HL-60 (cell line): ENCODE data around the gene OGFR.

Experiments
- DNase-seq, 2 experiments: peaks; one replicate each; pipeline ENCODE4 v3.0.0-alpha.2; 2010 to 2020; ENCODE audit warnings: low read depth in 1 of 2, low spot score in 1 of 2
- H3K27ac ChIP-seq: fragments of 250-450 bp; sonication (Bioruptor Pico); replicated peaks from 2 replicates; pipeline ENCODE4 v1.5.1; 2020; ENCODE audit warnings: mild to moderate bottlenecking, moderate library complexity
- H3K27me3 ChIP-seq: fragments of 250-450 bp; sonication (Bioruptor Pico); 2 replicates; pipeline ENCODE4 v1.5.1; 2021; ENCODE audit warnings: mild to moderate bottlenecking, moderate library complexity; ENCODE audit not compliant: insufficient read depth, poor library complexity, severe bottlenecking
- H3K4me3 ChIP-seq: replicated peaks from 2 replicates; pipeline ENCODE4 v1.5.1; 2011; ENCODE audit warnings: mild to moderate bottlenecking, control low read depth, low read length; ENCODE audit not compliant: insufficient read depth
- CTCF ChIP-seq: IDR thresholded peaks from one replicate; pipeline ENCODE4 v1.5.1; 2011; ENCODE audit warnings: low read length, control low read depth, inconsistent platforms; ENCODE audit not compliant: insufficient read depth
- GABPA ChIP-seq: IDR thresholded peaks from 2 replicates; pipeline ENCODE4 v1.6.1; 2012; ENCODE audit warnings: low read depth
- POLR2AphosphoS5 ChIP-seq: IDR thresholded peaks from 2 replicates; pipeline ENCODE4 v1.6.1; 2012; ENCODE audit warnings: low read depth
- REST ChIP-seq: IDR thresholded peaks from 2 replicates; pipeline ENCODE4 v1.6.1; 2012; ENCODE audit warnings: low read depth; ENCODE audit not compliant: insufficient replicate concordance
- SPI1 ChIP-seq: IDR thresholded peaks from 2 replicates; pipeline ENCODE4 v1.6.1; 2012; ENCODE audit warnings: low read depth, mild to moderate bottlenecking, borderline replicate concordance

The OGFR gene

GRCh38 chr20:62786157-62786556 is 18.5 kb upstream of the OGFR start:
- DNase-seq = no peak
- no peaks in the 10 kb centered on the region for H3K27me3 ChIP-seq
- TF ChIP-seq SPI1 (no peak), GABPA (no peak), REST (no peak), CTCF (no peak), POLR2AphosphoS5 (no peak)

GRCh38 chr20:62787321-62787720 is 17.3 kb upstream of the OGFR start:
- DNase-seq = peak in 1 of 2 experiments; percentile 55
- TF ChIP-seq POLR2AphosphoS5 = no peak
- 0 out of 2 replicates have a peak, but pooled peaks have one; percentile 19 for TF ChIP-seq SPI1
- no peak for TF ChIP-seq CTCF
- TF ChIP-seq GABPA = no peak
- Histone ChIP-seq H3K4me3 (no peak overlapping the region), H3K27ac (no peak overlapping the region), H3K27me3 (no peaks in the 10 kb centered on the region)

More at GRCh38 chr20:62786157-62786556, 18.5 kb upstream of the OGFR start:
- Histone ChIP-seq H3K4me3 (no peak overlapping the region), H3K27ac (no peak overlapping the region)

GRCh38 chr20:62787866-62788265 is 16.8 kb upstream of the OGFR start:
- Histone ChIP-seq H3K27me3 (no peaks in the 10 kb centered on the region), H3K27ac (no peak overlapping the region), H3K4me3 (no peak overlapping the region)
- DNase-seq = peak; percentile 51 to 59
- TF ChIP-seq SPI1 (peak; percentile 14; the same call in 1 of the 2 replicates), CTCF (no peak)

- no peak for DNase-seq
- TF ChIP-seq GABPA = no peak
- TF ChIP-seq POLR2AphosphoS5 = no peak
- TF ChIP-seq REST = no peak
- TF ChIP-seq CTCF = no peak
- TF ChIP-seq SPI1 = no peak
- no peaks in the 10 kb centered on the region for H3K27me3 ChIP-seq
- H3K27ac ChIP-seq = no peak overlapping the region
- H3K4me3 ChIP-seq = no peak overlapping the region
Observed at GRCh38 chr20:62788607-62789006, 16.0 kb upstream of the OGFR start.
